Peyer's patch (tissue), 4 donors: ENCODE data around the gene SPART.
"Not testable (repeated sequence)": the region's sequence is repeated elsewhere in the genome, so short reads cannot be mapped to it uniquely, and the experiment has no call there.

Experiments
- POLR2A ChIP-seq, 2 donors: fragments of 450-650 bp; IDR thresholded peaks; one replicate each; pipeline ENCODE4 v1.5.1; 2017; ENCODE audit warnings: antibody characterized with exemption in 2 of 2, mild to moderate bottlenecking in 2 of 2, moderate library complexity in 2 of 2
- TF ChIP-seq, protein P1 (sequence below), 6 experiments: fragments of 450-650 bp in 4 of 6; fragments of 200-600 bp in 2 of 6; sonication (generic) in 1 of 6; IDR thresholded peaks; one replicate each; pipeline ENCODE4 v1.5.1; 2017 to 2019; ENCODE audit warnings: antibody characterized with exemption in 6 of 6, mild to moderate bottlenecking in 3 of 6, moderate library complexity in 1 of 6

- TF ChIP-seq, protein P1, sequence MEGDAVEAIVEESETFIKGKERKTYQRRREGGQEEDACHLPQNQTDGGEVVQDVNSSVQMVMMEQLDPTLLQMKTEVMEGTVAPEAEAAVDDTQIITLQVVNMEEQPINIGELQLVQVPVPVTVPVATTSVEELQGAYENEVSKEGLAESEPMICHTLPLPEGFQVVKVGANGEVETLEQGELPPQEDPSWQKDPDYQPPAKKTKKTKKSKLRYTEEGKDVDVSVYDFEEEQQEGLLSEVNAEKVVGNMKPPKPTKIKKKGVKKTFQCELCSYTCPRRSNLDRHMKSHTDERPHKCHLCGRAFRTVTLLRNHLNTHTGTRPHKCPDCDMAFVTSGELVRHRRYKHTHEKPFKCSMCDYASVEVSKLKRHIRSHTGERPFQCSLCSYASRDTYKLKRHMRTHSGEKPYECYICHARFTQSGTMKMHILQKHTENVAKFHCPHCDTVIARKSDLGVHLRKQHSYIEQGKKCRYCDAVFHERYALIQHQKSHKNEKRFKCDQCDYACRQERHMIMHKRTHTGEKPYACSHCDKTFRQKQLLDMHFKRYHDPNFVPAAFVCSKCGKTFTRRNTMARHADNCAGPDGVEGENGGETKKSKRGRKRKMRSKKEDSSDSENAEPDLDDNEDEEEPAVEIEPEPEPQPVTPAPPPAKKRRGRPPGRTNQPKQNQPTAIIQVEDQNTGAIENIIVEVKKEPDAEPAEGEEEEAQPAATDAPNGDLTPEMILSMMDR (IDR thresholded peaks at IDR 0.05) = not testable (repeated sequence)
- not testable (repeated sequence) for TF ChIP-seq POLR2A (IDR thresholded peaks at IDR 0.05)
These were observed 26.4 kb downstream of the SPART start for GRCh38 chr13:36319793-36320192.
